Epithelial cell of esophagus (primary cell): ENCODE measurements around the gene CHRM4.
"Not testable (repeated sequence)": the region's sequence is repeated elsewhere in the genome, so short reads cannot be mapped to it uniquely, and the experiment has no call there.

Source experiments
- DNase-seq: peaks from one replicate; pipeline ENCODE4 v3.0.0; 2010; ENCODE audit warnings: low read depth
- H3K4me3 ChIP-seq: 2 replicates; pipeline ENCODE4 v1.5.1; 2011; ENCODE audit warnings: mild to moderate bottlenecking, low read length, control low read depth
- TF ChIP-seq, protein P1 (sequence below): IDR thresholded peaks from 2 replicates; pipeline ENCODE4 v1.5.1; 2011; ENCODE audit warnings: low read depth, mild to moderate bottlenecking, low read length, control low read depth, inconsistent platforms; ENCODE audit not compliant: insufficient read depth; ENCODE audit errors: missing control alignments

CHRM4 gene

DNA sequence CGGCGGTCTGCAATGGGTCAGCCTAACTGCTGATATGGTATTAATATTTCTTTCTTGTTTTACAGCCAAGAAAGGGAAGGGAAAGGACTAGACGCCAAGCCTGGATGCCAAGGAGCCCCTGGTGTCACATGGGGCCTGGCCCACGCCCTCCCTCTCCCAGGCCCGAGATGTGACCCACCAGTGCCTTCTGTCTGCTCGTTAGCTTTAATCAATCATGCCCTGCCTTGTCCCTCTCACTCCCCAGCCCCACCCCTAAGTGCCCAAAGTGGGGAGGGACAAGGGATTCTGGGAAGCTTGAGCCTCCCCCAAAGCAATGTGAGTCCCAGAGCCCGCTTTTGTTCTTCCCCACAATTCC, 8.2 kb downstream of the CHRM4 start:
- H3K4me3 ChIP-seq = no peak overlapping the region
- DNase-seq = no peak
- TF ChIP-seq, protein P1, sequence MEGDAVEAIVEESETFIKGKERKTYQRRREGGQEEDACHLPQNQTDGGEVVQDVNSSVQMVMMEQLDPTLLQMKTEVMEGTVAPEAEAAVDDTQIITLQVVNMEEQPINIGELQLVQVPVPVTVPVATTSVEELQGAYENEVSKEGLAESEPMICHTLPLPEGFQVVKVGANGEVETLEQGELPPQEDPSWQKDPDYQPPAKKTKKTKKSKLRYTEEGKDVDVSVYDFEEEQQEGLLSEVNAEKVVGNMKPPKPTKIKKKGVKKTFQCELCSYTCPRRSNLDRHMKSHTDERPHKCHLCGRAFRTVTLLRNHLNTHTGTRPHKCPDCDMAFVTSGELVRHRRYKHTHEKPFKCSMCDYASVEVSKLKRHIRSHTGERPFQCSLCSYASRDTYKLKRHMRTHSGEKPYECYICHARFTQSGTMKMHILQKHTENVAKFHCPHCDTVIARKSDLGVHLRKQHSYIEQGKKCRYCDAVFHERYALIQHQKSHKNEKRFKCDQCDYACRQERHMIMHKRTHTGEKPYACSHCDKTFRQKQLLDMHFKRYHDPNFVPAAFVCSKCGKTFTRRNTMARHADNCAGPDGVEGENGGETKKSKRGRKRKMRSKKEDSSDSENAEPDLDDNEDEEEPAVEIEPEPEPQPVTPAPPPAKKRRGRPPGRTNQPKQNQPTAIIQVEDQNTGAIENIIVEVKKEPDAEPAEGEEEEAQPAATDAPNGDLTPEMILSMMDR = no peak

DNA sequence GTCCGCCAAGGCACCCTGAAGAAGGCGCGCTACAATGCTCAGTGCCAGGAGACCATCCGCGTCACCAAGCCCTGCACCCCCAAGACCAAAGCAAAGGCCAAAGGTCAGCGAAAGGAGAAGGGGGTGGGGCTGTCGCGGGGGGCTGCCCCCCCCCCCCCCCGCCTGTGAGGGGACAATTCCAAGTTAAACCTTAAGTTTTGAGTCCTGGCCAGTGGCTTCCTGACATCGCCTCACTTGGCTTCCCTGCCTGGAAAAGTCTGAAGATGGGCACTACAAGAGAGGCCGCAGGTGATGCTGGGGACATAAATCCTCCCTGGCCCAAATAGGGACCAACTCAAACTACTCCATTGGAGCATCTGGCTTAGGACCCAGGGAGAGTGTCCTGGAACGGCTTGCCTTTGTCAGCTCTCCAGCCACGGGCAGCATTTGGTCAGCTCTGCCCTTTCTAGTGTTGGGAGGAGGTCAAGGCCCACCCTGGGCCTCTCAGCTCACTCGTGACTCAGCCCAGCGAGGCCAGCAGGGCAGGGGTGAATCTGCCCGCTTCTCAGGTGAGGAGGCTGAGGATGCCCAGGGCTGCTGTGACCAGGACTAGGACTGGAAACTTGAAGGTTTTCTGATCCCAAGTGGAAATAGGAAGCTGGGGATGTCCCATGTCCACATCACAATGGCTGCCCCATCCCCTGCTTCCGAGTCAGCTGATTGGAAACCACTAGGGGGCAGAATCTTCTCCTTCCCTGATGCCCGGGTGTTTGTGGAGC, 8.8 kb downstream of the CHRM4 start:
- no peak overlapping the region for H3K4me3 ChIP-seq
- DNase-seq = peak; percentile 57
- TF ChIP-seq, protein P1 = peak; percentile 55

DNA sequence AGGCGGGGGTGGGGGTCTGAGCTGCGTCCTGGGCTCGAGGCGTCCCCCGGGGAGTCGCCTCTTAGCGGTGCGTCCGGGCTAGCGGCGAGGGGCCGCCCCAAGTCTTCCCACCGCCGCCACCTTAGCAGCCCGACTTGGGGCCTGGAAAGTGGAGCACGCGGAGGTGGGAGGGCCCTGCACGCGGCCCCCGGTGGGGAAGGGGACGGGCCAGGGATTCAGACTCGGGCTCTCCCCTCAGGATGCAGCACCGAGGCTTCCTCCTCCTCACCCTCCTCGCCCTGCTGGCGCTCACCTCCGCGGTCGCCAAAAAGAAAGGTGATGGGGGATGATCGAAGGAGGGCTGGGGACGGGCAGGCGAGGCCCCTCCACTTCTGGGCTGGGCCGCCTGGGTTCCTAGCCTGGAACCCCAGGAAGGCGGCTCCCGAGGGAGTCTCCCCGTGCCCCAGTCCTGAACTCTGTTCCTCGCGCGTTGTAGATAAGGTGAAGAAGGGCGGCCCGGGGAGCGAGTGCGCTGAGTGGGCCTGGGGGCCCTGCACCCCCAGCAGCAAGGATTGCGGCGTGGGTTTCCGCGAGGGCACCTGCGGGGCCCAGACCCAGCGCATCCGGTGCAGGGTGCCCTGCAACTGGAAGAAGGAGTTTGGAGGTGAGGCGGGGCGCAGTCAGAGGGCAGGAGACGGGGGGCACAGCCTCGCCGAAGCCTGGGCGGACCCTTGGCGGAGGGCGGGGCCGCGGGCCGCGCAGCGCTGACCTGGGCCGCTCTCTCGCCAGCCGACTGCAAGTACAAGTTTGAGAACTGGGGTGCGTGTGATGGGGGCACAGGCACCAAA, 9.5 kb downstream of the CHRM4 start:
- TF ChIP-seq, protein P1 = no peak
- no peak for DNase-seq
- peak overlapping the region; percentile 42 for H3K4me3 ChIP-seq

DNA sequence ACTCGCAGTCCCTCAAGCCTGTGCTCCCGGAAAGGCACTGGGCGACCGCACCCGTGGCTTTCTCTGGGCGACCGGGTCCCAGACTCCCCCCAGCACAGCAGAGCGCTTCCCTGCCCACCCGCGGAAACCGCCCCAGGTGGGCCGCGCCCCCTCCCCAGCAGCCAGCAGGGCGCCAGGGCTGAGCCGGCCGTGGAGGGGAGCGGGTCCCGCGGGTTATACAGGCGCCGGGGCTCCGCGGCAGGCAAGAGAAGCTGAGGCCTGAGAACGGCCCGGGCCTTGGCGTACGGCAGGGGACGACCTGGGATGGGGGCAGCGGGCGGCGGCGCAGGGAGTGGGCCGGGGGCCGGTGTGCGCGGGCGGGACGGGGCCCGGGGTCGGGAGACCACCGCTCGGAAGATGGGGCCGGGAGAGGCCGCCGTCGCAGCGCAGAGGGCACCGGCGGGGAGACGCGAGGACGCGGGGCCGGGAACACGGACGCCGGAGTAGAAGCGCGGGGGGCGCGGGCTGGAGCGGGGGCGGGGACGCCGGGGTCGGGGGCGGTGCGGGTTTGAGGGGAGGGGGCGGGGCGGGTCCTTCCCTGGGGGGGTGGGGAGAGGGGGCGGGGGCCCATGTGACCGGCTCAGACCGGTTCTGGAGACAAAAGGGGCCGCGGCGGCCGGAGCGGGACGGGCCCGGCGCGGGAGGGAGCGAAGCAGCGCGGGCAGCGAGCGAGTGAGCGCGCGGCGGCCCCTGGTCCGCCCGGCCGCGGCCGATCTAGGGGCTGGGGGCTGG, 10.3 kb downstream of the CHRM4 start, which contains the start of gene MDK:
MDK (plus strand) TSS at position 622 of the 771 bp plus-strand sequence. CDS start 389 bp downstream, outside the sequence.
- DNase-seq = no peak
- H3K4me3 ChIP-seq = peak within 1 kb of the TSS; percentile 42
- TF ChIP-seq, protein P1 = no peak

DNA sequence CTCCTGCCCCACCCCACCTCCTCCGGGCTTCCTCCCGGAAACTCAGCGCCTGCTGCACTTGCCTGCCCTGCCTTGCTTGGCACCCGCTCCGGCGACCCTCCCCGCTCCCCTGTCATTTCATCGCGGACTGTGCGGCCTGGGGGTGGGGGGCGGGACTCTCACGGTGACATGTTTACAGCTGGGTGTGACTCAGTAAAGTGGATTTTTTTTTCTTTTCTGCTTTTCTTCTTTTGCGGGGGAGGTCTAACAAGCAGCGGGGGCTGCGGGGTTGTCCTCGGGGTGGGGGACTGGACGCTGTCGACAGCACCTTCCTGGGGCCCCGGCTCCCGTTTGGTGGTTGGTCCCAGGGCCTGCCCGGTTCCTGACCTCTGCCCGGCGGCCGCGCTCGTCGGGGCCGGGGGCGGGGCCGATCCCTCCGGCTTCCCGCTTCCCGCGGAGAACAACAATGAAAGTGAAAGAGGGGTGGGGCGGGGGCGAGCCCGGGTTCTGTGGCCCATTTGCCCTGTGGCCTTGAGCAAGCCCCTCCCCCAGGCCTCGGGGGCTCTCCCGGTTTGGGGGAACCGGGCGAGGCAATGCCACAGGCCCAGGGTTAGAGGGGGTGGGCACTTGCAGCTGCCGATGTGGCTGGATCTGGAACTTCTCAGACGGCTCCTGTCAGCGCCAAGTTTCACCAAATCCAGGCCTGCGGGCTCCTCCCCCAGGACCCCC, 11.1 kb downstream of the CHRM4 start:
- peak overlapping the region; percentile 38 for H3K4me3 ChIP-seq
- no peak for DNase-seq
- TF ChIP-seq, protein P1 = no peak

DNA sequence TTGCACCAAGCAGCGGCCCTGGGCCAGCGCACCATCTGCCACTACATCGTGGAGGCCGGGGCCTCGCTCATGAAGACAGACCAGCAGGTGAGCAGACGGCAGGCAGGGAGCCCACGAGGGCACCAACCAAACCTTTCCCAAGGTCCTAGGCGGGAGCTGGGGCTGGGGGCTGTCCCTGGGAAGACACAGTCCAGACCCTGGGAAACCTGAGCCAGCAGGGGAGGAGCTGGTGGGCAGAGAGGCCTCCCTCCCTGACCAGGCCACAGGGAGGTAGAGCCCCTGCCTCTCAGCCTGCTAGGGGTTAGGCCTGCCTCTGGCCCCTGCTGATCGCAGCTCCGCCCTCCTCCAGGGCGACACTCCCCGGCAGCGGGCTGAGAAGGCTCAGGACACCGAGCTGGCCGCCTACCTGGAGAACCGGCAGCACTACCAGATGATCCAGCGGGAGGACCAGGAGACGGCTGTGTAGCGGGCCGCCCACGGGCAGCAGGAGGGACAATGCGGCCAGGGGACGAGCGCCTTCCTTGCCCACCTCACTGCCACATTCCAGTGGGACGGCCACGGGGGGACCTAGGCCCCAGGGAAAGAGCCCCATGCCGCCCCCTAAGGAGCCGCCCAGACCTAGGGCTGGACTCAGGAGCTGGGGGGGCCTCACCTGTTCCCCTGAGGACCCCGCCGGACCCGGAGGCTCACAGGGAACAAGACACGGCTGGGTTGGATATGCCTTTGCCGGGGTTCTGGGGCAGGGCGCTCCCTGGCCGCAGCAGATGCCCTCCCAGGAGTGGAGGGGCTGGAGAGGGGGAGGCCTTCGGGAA, 11.9 kb downstream of the CHRM4 start:
- not testable (repeated sequence) for DNase-seq, H3K4me3 ChIP-seq
